Astrocyte of the cerebellum (primary cell): ENCODE measurements around the gene BRCA2.

ENCODE experiments used
- DNase-seq: peaks from one replicate; pipeline ENCODE4 v3.0.0-alpha.2; 2011; ENCODE audit warnings: low read depth
- H3K4me3 ChIP-seq: 2 replicates; pipeline ENCODE4 v1.5.1; 2011; ENCODE audit warnings: mild to moderate bottlenecking, low read depth, low read length, moderate library complexity
- in situ Hi-C: cut with HindIII; loops from 2 replicates; pipeline ENCODE4 v1.10.0; 2017; ENCODE audit warnings: low sequenced_read_pairs
- TF ChIP-seq, protein P1 (sequence below): IDR thresholded peaks from 2 replicates; pipeline ENCODE4 v1.5.1; 2012; ENCODE audit warnings: low read length, low read depth, moderate library complexity, mild to moderate bottlenecking; ENCODE audit errors: missing control alignments

The BRCA2 gene

DNA sequence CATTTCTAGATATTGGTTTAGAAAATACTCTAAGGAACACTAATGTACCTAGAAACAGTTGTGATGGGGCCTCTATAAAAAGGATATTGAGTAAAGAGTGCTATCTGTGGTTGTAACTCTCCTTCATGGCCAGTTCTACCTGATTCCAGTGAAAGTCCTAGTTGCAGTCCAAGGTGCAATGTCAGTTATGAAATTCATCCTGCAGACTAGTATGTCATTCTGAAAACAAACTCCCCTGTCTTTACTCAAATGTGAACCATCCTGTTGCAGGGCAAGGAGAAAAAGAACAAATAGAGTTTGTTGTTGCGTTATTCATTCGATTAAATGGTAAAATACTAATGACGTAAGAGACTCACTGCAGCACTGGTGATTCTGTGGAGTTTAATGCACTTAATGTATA, 130.9 kb downstream of the BRCA2 start:
- no peak for DNase-seq
- in situ Hi-C loops, result no loop called here
- TF ChIP-seq, protein P1, sequence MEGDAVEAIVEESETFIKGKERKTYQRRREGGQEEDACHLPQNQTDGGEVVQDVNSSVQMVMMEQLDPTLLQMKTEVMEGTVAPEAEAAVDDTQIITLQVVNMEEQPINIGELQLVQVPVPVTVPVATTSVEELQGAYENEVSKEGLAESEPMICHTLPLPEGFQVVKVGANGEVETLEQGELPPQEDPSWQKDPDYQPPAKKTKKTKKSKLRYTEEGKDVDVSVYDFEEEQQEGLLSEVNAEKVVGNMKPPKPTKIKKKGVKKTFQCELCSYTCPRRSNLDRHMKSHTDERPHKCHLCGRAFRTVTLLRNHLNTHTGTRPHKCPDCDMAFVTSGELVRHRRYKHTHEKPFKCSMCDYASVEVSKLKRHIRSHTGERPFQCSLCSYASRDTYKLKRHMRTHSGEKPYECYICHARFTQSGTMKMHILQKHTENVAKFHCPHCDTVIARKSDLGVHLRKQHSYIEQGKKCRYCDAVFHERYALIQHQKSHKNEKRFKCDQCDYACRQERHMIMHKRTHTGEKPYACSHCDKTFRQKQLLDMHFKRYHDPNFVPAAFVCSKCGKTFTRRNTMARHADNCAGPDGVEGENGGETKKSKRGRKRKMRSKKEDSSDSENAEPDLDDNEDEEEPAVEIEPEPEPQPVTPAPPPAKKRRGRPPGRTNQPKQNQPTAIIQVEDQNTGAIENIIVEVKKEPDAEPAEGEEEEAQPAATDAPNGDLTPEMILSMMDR, result no peak
- H3K4me3 ChIP-seq, result no peak overlapping the region

DNA sequence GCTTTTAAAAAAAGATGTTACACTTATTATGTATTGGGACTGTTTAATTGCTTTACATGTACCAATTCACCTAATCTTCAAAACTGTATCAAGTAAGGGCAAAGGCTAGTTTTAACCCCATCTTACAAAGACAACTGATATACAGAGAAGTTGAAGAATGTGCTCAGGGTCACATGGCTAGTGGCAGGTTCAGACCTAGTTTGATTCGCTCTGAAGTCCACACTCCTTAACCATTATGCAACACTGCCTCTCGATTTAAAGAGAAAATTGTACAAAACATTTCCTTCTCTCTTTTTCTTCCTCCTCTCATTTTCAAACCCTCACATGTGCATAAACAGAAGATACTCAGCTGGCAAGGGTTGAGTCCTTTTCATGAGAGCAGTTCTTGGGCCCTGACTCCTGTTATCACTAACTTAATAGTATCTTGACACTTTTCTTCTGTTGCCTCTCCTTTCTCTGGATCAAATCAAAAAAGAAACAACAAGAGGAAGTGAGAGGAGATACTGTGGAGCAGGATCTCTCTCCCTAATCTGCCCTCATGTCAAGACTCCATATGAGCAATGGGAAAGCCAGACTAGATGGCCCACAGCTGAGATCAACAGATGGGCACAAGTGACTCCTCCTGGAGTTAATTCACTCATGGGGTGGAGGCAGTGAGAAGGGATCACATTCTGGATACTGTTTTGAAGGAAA, 131.6 kb downstream of the BRCA2 start:
- DNase-seq, result no peak
- TF ChIP-seq, protein P1, result no peak
- no peak overlapping the region for H3K4me3 ChIP-seq
- in situ Hi-C loops, result no loop called here

DNA sequence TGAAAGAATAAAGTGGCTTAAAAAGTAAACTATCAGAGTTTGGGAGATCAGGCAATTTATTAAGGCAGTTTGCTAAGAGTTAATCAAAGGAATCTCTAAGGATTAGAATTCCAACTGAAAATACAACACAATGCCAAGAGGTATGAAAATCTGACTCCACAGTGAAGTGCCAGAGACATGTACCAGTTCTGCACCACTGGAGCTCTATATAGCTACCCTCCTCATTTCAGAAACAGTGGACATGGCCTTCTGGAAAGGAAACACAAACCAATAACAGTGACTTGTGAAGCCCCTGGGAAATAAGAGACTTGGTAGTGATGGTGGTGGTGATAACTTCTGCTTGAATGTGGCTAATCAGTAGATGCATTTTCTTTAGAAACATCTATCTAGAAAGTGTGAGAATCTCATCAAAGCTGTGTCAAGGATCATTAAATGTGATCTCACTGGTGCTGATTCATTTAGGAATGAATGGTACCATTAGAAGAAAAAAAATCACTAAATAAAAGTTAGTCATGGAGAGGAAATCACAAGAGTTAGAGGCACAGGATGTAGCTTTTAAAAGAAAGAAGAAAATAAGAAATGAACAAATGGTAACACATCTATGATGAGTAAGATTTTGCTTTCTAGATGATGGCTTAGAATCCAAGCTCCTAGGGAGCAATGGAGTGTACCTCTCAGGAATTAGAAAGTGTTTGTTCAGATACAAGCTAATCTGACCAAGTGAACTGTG, 132.8 kb downstream of the BRCA2 start:
- in situ Hi-C loops, result no loop called here
- H3K4me3 ChIP-seq, result no peak overlapping the region
- TF ChIP-seq, protein P1, result no peak
- DNase-seq, result no peak

DNA sequence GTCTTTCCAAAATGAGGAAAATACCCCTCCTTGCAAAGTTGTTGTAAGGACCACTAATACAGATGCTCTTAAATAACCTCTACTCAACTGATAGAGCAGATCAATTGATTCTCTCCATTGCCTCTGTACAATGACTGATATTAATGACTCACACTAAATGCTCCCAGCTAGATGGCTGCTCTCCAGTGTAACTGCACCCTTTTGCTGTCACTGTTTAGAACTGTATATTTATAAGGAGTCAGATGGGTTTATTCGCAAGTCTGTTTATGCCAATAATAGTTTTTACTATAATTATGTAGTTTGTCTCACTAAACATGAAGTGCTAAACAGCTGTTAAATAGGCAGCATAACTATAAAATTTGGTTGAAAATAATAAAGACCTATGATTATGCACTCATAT, 133.7 kb downstream of the BRCA2 start:
- TF ChIP-seq, protein P1, result no peak
- H3K4me3 ChIP-seq, result no peak overlapping the region
- no peak for DNase-seq
- in situ Hi-C loops, result no loop called here
